Stimulated activated CD4-positive, alpha-beta T cell treated with anti-CD3 and anti-CD28 coated beads, Interleukin-4, amount 100 ng/mL, for 1 hour (primary cell): ENCODE measurements around the gene PRPF40A.

Experiments
- DNase-seq: peaks from one replicate; pipeline ENCODE4 v3.0.0-alpha.2; 2020

Gene PRPF40A

GRCh38 chr2:152716805-152717227, 445 bp downstream of the PRPF40A start:
- peak; percentile 47 for DNase-seq

- no peak for DNase-seq
Measured at GRCh38 chr2:152715854-152716428, 1.3 kb downstream of the PRPF40A start.

GRCh38 chr2:152715112-152715511, 2.1 kb downstream of the PRPF40A start:
- DNase-seq: no peak

GRCh38 chr2:152710713-152711112, 6.5 kb downstream of the PRPF40A start:
- no peak for DNase-seq

GRCh38 chr2:152708742-152709141, 8.5 kb downstream of the PRPF40A start:
- DNase-seq: no peak

GRCh38 chr2:152706477-152707021, 10.7 kb downstream of the PRPF40A start:
- DNase-seq: no peak

GRCh38 chr2:152701198-152701597, 16.1 kb downstream of the PRPF40A start:
- no peak for DNase-seq

- no peak for DNase-seq
Measured at GRCh38 chr2:152696476-152696875, 20.8 kb downstream of the PRPF40A start.

- no peak for DNase-seq
Measured at GRCh38 chr2:152695763-152696162, 21.5 kb downstream of the PRPF40A start.

GRCh38 chr2:152694161-152694661, 23.1 kb downstream of the PRPF40A start:
- DNase-seq: peak; percentile 31

- no peak for DNase-seq
Measured at GRCh38 chr2:152693033-152693432, 24.2 kb downstream of the PRPF40A start.

GRCh38 chr2:152686321-152686720, 30.9 kb downstream of the PRPF40A start:
- DNase-seq: no peak

GRCh38 chr2:152683400-152683799, 33.9 kb downstream of the PRPF40A start:
- no peak for DNase-seq

GRCh38 chr2:152682663-152683062, 34.6 kb downstream of the PRPF40A start:
- no peak for DNase-seq

GRCh38 chr2:152678808-152679207, 38.5 kb downstream of the PRPF40A start:
- no peak for DNase-seq

GRCh38 chr2:152676461-152676860, 40.8 kb downstream of the PRPF40A start:
- no peak for DNase-seq

GRCh38 chr2:152674334-152674733, 42.9 kb downstream of the PRPF40A start:
- DNase-seq: no peak

- no peak for DNase-seq
Measured at GRCh38 chr2:152664725-152665124, 52.5 kb downstream of the PRPF40A start.

- DNase-seq: no peak
Measured at GRCh38 chr2:152661076-152661475, 56.2 kb downstream of the PRPF40A start.

GRCh38 chr2:152658221-152658620, 59.0 kb downstream of the PRPF40A start:
- DNase-seq: no peak

GRCh38 chr2:152657043-152657442, 60.2 kb downstream of the PRPF40A start:
- DNase-seq: no peak

GRCh38 chr2:152655880-152656279, 61.4 kb downstream of the PRPF40A start:
- no peak for DNase-seq

GRCh38 chr2:152651834-152652233, 65.4 kb downstream of the PRPF40A start:
- no peak for DNase-seq

- DNase-seq: no peak
Measured at GRCh38 chr2:152650768-152651371, 66.4 kb downstream of the PRPF40A start.

- no peak for DNase-seq
Measured at GRCh38 chr2:152649997-152650396, 67.3 kb downstream of the PRPF40A start.
